CD4-positive, alpha-beta T cell treated with Interleukin-6 for 4 hours (primary cell): ENCODE results near the gene ECE1.

Source experiments
- DNase-seq: peaks from one replicate; pipeline ENCODE4 v3.0.0-alpha.2; 2020; ENCODE audit warnings: mixed read lengths

Gene ECE1

DNA sequence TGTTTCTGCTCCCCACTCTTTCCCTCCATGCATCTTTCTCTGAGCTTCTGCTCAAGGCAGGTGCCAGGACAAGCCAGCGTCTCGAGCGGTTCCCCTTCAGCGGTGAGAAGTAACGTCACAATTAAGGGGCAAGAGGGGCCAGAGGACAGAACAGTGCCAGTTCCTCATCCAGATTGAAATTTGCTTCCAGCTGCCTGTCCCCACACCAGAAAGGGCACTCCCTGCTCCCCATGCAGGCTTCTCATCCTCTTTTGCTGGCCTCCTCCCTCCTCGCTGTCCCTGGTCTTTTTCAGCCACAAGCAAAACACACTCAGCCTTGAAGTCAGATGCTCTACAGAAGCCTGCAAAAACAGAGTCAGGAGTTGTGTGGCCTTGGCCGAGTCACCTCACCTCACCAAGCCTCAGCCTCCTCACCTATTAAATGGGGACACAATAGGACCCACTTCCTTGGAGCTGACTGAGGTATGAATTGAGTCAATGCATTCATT is 35.0 kb upstream of the ECE1 start:
- peak; percentile 29 for DNase-seq

DNA sequence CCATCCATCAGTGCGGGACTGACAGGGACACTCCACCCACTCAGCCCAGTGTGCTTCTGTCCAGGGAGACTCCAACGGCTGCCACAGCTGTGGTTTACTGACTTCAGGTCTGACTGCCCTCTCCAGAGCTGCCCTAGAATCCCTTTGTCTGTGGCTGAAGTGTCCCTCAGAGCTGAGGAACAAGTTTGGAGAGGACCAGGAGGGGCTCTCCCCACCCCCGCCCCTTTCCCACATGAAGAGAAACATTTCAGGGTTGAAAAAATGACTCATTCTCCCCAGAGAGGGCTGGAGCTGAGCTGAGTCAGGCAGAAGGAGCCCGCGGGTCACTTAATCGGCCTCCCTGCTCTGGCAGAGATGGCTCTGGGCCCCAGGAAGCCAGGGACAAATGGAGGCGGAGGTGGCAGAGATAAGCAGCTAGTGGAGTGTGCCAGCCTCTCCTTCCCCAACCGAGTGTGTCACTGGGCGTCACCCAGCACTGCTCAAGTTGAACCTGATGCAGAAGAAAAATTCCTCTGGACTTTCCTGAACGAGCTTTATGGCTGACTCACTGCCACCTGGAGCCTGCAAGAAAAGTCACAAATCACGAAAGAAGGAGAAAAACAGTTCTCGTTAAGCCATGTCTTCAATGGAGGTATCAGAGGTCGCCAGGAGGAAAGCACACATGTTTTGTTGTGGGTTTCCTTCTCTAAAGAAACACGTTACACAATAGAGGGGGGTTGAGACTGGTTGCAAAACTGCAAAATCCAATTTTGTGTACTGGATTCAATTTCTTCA is 34.3 kb upstream of the ECE1 start:
- peak; percentile 70 for DNase-seq

DNA sequence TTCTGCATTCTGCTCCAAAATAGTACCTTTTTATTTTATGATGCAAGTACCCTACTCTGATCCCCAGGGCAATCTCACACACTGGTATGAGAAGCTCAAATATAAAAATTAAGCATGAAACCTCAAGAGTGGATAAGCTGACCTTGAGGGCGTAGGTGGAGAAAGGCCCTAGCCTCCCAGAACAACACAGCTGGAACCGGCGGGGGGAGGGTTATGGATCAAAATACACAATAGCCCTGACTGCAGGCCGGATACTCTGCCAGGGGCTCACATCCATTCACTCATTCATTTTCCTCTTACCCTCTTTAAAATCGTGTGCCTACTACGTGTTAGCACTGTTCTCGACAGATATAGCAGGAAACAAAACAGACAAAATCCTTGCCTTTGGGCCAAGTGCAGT is 32.8 kb upstream of the ECE1 start:
- DNase-seq: no peak

GRCh38 chr1:21322681-21323016 is 32.4 kb upstream of the ECE1 start:
- DNase-seq: peak; percentile 30

GRCh38 chr1:21321963-21322680 is 31.9 kb upstream of the ECE1 start:
- no peak for DNase-seq

DNA sequence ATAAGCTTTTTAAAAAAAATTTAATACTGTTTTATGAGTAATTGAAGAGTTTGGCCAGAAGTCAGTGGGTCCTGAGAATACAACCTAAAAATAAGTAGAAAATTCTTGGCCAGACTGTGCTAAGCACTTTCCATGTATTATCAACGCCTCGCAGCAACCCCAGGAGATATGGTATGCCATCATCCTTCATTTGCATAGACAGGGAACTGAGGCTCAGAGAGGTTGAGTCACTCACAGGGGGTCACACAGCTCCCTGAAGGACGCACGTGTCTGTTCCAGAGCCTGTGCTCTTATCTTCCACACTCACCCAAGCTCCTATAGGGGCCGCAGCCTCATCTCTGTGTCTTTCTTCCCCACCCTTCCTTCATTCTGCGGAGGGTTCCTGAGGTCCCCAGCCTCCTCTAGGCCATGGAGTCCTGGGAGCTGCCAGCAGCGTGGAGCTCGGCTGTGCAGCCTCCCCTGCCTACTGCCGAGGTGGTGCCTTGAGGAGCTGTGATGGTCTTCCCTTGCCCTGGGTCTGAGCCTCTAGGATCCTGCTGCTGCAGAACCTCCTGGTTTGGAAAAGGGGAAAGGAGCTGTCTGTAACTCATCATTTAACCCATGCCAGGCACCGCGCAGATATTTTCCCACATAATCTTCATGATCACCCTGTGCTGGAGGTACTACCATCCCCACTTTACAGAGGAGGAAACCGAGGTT is 30.3 kb upstream of the ECE1 start:
- no peak for DNase-seq

GRCh38 chr1:21319447-21320407 is 29.5 kb upstream of the ECE1 start:
- no peak for DNase-seq

DNA sequence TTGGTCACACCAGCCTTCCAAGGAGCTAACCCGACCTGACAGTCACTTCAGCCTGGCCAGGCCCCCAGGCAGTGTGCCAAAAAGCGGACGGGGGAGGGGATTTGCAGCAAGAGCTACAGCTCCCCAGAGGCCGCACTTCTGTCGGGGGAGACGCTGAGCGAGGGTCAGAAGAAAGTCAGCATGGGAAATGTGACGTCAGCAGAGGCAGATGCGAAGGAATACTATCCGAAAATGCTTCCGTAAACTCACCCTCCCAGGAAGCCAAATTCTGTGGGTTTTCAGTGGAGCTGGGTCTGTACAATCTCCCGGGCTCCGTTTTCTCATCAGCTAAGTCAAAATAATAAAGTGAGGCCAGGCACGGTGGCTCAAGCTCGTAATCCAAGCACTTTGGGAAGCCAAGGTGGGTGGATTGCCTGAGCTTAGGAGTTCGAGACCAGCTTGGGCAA is 28.5 kb upstream of the ECE1 start:
- DNase-seq: no peak

DNA sequence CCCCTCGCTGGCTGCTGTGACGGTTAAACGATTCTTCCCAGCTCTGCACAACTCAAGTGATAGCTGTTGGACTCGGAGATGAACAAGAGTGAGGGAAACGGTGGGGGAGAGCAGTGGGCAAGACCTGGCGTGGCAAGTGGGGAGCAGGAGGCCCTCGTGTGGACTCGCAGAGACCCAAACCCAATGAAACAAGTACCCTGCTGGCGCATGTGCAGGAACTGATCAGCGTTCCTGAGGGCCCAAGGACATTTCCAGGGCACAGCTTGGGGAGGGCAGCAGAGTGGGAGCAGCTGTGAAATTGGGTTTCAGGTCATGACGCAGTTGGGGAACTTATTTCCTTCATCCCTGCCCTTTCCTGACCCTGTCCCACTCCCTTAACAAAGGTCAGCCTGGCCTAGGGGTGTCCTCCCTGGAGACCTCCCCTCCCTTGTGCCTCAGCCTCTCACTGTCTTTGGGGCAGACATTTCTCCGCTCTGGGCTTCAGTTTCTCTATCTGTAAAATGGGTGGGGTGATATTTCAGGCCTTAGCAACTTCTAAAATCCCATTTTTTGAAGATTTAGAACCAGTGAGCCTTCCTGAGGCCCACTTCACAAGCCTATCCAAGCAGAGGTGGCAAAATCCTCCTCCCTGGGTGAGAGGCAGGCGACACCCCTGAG is 27.9 kb upstream of the ECE1 start:
- no peak for DNase-seq

DNA sequence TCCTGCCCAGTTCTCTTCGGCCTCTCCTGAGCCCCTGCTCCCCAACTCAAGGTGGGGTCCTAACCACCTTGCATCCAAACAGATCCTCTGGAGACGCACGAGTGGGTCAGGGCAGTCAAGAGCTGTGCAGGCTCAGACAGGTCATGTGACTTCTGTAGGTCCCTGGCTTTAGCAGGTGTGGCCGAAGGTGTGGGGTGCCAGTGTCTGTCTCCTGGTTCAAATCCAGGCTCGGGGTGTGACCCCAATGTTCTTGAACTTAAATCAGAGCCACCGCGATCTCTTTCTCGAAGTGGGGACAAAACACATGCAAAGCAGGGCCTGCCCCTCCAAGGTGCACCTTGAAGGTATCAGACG is 27.4 kb upstream of the ECE1 start:
- DNase-seq: no peak

DNA sequence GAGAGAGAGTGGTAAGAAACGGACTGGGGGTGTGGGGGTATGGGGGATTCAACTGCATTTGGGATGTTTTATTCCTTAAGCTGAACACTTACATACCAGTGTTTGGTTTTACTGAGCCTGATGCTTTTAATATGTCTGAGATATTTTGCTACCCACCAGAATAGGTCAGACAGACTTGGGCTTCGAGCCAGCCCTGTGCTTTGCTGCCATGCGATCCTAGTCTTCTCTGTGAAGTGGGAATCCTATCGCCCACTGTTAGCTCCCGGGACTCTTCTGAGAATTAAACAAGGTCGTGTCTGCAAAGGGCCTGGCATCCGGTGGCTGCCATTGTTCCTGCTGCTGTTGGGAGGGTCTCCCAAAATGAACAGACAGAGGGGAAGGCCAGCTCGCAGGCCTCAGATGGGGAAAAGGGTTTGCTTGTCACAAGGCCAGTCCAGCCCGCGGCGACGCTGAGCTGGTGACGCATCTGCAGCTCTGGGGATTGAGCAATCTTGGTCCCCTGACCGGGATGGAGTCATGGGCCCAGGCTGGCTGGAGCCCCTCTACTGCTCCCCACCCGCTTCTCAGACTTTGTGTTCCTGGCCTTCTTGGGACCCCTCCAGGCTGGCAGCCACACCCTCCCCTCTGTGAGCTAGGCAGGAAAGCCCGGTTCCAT is 26.9 kb upstream of the ECE1 start:
- DNase-seq: no peak

- DNase-seq: no peak
Observed at GRCh38 chr1:21314743-21315396, 24.6 kb upstream of the ECE1 start.

DNA sequence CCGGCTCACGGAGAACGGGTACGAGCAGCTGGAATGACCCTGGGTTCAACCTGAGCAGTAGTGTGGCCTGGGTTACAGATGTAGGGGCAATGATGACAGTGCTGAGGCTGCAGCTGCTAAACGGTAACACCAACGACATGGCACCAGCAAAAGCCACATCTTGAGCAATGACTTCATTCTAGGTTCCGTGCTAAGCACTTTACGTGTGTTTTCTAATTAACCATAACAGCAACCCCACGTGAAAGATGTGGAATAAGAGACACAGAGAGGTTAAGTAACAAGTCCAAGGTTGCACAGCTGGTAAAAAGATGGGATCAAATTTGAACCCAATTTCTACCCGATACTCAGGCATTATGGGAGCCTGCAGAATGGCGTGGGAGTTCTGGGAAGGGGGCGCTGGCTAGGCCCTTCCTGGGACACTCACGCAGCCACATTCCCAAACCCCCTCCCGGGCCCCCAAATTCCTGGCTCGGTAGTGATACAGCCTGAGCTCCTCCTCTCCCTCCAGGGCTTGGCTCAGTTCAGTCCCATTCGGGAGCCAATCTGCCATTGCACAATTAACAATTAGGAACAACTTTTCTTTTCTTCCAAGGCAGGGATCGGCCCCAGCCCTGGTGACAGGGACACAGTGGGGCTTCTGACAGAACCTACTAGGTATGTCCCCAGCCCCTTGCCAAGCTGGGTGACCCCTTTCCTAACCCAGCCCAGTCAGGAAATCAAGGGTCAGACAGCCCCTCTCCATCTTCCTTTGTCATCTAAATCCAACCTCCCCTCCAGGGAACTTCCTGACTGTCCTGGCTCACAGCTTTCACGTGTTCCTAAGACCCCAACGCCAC is 23.8 kb upstream of the ECE1 start:
- no peak for DNase-seq

GRCh38 chr1:21313203-21313885 is 23.1 kb upstream of the ECE1 start:
- no peak for DNase-seq

GRCh38 chr1:21312407-21312992 is 22.2 kb upstream of the ECE1 start:
- DNase-seq: no peak

- no peak for DNase-seq
Observed at GRCh38 chr1:21311016-21311415, 20.8 kb upstream of the ECE1 start.

GRCh38 chr1:21308847-21309652 is 18.8 kb upstream of the ECE1 start:
- no peak for DNase-seq

- DNase-seq: no peak
Observed at GRCh38 chr1:21308330-21308729, 18.1 kb upstream of the ECE1 start.
